Lower leg skin (tissue), 4 donors: ENCODE measurements around the gene UQCRC1. TPM values are rescaled to one million over a fixed set of nuclear protein-coding genes. Genes with fewer than 3 reads are reported as not detected.

Experiments used
- DNase-seq, 2 donors: peaks; one replicate each; pipeline ENCODE4 v3.0.0-alpha.2; 2019; ENCODE audit warnings: low spot score in 2 of 2
- H3K4me3 ChIP-seq: fragments of 200-600 bp; sonication (generic); 2 replicates; pipeline ENCODE4 v1.5.1; 2017; ENCODE audit warnings: mild to moderate bottlenecking, low read depth; ENCODE audit not compliant: poor library complexity, severe bottlenecking
- CTCF ChIP-seq, 3 donors: fragments of 450-650 bp; IDR thresholded peaks; one replicate each; pipeline ENCODE4 v1.5.1; 2016; ENCODE audit warnings: antibody characterized with exemption in 3 of 3, mild to moderate bottlenecking in 3 of 3, moderate library complexity in 2 of 3
- POLR2A ChIP-seq, 2 donors: fragments of 450-650 bp; IDR thresholded peaks; one replicate each; pipeline ENCODE4 v1.6.1; 2016 to 2017; ENCODE audit warnings: antibody characterized with exemption in 2 of 2, mild to moderate bottlenecking in 1 of 2, moderate library complexity in 1 of 2
- WGBS, 2 donors: methylation state at CpG; one replicate each; pipeline ENCODE4 v1.1.5; 2018; 5-methylcytosine and 5-hydroxymethylcytosine counted together
- intact Hi-C: fragments of 100-400 bp; cut with DNase I; formaldehyde crosslinking; loops from one replicate; pipeline ENCODE4 v1.15.0; 2023; ENCODE audit warnings: low total_unique reads
- total RNA-seq, 4 donors: library from RNA; depleted of rRNA; stranded (reverse); fragments of >200 nt; gene quantifications; one replicate each; pipeline ENCODE4 v1.1.0, GENCODE V29; 2016

UQCRC1 gene
- total RNA-seq, 4 donors from 2014 or later = 240 to 373 (median 334) TPM

GRCh38 chr3:48573973-48574585 is 35.4 kb downstream of the UQCRC1 start:
- WGBS, 2 donors = 91 to 95% methylated on average over 6 to 10 of the region's 10 CpGs
- DNase-seq = no peak
- no peak overlapping the region for H3K4me3 ChIP-seq
- intact Hi-C loops = no loop called here
- TF ChIP-seq POLR2A (IDR thresholded peaks at IDR 0.05) = no peak
- TF ChIP-seq CTCF (IDR thresholded peaks at IDR 0.05) = no peak

DNA sequence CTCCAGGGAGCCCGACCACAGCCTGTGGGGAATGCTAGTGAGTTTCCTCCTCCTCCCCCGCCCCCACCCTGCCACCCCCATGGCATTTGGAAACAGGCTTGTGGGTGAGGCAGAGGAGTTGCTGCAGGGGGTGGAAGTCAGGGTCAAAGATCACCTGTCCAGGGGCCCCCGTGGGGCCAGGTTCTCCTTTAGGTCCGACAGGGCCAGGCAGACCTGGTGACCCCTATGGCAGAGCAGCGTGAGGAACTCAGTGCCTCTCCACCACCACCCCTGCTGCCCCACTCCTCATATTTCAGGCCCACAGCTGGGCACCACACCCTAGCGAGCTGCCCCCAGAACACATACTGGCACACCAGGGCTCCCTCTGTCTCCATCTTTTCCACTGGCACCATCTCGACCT is 36.9 kb downstream of the UQCRC1 start:
- H3K4me3 ChIP-seq = no peak overlapping the region
- WGBS, 2 donors = 67 to 79% methylated on average over 4 to 5 of the region's 7 CpGs
- intact Hi-C loops = no loop called here
- TF ChIP-seq POLR2A (IDR thresholded peaks at IDR 0.05) (no peak), CTCF (IDR thresholded peaks at IDR 0.05) (no peak)
- no peak for DNase-seq

DNA sequence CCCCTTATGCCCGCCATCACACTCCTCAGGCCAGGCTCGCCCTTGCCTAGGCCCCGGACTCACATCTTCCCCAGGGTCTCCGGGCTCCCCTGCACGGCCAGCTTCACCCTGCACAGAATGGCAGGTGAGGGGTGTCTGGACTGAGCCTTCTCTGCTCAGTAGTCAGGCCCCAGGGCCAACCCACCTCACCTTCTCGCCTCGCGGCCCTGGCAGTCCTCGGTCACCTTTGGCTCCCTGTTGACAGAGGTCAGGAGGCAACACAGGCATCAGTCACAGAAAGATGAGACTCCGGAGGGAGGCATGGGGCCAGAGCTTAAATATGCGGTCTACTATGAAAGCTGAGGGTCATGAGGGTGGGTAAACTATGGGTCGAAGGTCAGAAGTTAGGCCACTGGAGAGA is 37.5 kb downstream of the UQCRC1 start:
- intact Hi-C loops = no loop called here
- no peak for TF ChIP-seq CTCF (IDR thresholded peaks at IDR 0.05)
- no peak for TF ChIP-seq POLR2A (IDR thresholded peaks at IDR 0.05)
- no peak overlapping the region for H3K4me3 ChIP-seq
- WGBS, 2 donors = 82 to 88% methylated on average over 11 to 12 of the region's 12 CpGs
- no peak for DNase-seq

DNA sequence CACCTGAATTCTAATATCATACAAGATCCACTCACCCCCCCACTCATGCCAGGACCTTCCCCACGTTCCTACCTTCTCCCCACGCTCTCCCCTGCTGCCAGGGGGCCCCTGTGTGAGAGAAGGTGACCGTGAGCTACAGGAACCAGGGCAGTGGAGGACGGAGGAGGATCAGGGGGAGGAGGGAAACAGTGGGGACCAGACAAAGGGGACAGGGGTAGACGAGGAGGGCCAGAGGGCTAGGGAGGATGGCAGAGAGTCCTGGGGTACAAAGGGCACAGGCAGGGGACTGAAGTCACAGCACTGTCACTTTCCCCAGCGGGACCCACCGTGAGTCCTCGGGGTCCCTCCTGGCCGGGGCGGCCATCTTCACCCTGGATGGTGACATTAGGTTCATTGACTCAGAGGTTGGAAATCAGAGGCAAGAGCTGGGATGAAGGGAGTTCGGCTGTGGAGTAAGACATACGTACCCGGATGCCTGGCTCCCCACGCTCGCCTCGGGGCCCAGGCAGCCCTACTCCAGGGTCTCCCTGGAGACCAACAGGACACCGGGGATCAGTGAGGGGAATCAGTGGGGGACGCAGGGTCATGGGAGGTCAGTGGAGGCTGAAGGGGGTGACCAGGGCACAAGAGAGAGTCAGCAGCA is 39.5 kb downstream of the UQCRC1 start:
- H3K4me3 ChIP-seq = no peak overlapping the region
- TF ChIP-seq POLR2A (IDR thresholded peaks at IDR 0.05) (no peak), CTCF (IDR thresholded peaks at IDR 0.05) (no peak)
- WGBS, 2 donors = 85 to 88% methylated on average over 18 of the region's 18 CpGs
- intact Hi-C loops = no loop called here
- no peak for DNase-seq

- WGBS, 2 donors = 77 to 81% methylated on average over 9 to 10 of the region's 10 CpGs
- intact Hi-C loops = no loop called here
- H3K4me3 ChIP-seq = no peak overlapping the region
- TF ChIP-seq POLR2A (IDR thresholded peaks at IDR 0.05) (no peak), CTCF (IDR thresholded peaks at IDR 0.05) (no peak)
- no peak for DNase-seq
Observed at GRCh38 chr3:48569400-48569799, 40.0 kb downstream of the UQCRC1 start.
